ENCODE measurements around the gene BAX. TPM values are rescaled to one million over a fixed set of nuclear protein-coding genes. Genes with fewer than 3 reads are reported as not detected.

BAX gene
- total and polyA plus RNA-seq, 9 of the 15 experiments (the other 6 are each of a cell fraction or from before 2014, with no cell fraction given) = 3.2 to 95.4 (median 44.5) TPM

DNA sequence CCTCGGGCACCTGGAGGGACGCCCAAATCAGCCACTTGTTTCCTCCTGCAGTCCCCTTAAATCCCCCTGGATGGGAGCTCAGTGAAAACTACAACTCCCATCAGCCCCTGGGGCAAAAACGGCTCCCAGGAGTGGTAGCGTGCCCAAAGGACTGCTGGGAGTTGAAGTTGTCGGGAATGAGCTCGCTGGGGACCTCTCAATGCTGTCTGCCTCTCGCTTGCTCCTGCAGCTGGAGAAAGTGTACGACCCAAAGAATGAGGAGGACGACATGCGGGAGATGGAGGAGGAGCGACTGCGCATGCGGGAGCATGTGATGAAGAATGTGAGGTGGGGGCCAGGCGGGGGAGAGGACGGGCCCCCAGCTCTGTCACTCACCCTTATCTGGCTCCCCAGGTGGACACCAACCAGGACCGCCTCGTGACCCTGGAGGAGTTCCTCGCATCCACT is 35.9 kb upstream of the BAX start (continued):
- TF ChIP-seq, protein P1, sequence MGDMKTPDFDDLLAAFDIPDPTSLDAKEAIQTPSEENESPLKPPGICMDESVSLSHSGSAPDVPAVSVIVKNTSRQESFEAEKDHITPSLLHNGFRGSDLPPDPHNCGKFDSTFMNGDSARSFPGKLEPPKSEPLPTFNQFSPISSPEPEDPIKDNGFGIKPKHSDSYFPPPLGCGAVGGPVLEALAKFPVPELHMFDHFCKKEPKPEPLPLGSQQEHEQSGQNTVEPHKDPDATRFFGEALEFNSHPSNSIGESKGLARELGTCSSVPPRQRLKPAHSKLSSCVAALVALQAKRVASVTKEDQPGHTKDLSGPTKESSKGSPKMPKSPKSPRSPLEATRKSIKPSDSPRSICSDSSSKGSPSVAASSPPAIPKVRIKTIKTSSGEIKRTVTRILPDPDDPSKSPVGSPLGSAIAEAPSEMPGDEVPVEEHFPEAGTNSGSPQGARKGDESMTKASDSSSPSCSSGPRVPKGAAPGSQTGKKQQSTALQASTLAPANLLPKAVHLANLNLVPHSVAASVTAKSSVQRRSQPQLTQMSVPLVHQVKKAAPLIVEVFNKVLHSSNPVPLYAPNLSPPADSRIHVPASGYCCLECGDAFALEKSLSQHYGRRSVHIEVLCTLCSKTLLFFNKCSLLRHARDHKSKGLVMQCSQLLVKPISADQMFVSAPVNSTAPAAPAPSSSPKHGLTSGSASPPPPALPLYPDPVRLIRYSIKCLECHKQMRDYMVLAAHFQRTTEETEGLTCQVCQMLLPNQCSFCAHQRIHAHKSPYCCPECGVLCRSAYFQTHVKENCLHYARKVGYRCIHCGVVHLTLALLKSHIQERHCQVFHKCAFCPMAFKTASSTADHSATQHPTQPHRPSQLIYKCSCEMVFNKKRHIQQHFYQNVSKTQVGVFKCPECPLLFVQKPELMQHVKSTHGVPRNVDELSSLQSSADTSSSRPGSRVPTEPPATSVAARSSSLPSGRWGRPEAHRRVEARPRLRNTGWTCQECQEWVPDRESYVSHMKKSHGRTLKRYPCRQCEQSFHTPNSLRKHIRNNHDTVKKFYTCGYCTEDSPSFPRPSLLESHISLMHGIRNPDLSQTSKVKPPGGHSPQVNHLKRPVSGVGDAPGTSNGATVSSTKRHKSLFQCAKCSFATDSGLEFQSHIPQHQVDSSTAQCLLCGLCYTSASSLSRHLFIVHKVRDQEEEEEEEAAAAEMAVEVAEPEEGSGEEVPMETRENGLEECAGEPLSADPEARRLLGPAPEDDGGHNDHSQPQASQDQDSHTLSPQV (IDR thresholded peaks at IDR 0.05) = peak; percentile 83
- TF ChIP-seq, protein P2, sequence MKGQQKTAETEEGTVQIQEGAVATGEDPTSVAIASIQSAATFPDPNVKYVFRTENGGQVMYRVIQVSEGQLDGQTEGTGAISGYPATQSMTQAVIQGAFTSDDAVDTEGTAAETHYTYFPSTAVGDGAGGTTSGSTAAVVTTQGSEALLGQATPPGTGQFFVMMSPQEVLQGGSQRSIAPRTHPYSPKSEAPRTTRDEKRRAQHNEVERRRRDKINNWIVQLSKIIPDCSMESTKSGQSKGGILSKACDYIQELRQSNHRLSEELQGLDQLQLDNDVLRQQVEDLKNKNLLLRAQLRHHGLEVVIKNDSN (CRISPR knock-in tag; IDR thresholded peaks at IDR 0.05) = peak; percentile 53; the same call in 1 of the 2 replicates
- no peak for TF ChIP-seq BCOR (IDR thresholded peaks at IDR 0.05)
- no peak for TF ChIP-seq NR2C2 (CRISPR knock-in tag; IDR thresholded peaks at IDR 0.05)
- peak; percentile 34; the same call in 1 of the 2 replicates for TF ChIP-seq NR2C2 (tag; IDR thresholded peaks at IDR 0.05)
- no peak for TF ChIP-seq NCOA6 (IDR thresholded peaks at IDR 0.05)
- no peak for TF ChIP-seq ZFP30 (CRISPR knock-in tag; IDR thresholded peaks at IDR 0.05; ENCODE audit: borderline replicate concordance)
- no peak for TF ChIP-seq PHB (CRISPR knock-in tag; IDR thresholded peaks at IDR 0.05)
- TF ChIP-seq RBBP5 (IDR thresholded peaks at IDR 0.05; ENCODE audit: borderline replicate concordance, insufficient read depth, low read length, poor library complexity, severe bottlenecking) = no peak
- TF ChIP-seq ZNF197 (CRISPR knock-in tag; IDR thresholded peaks at IDR 0.05; ENCODE audit: low read depth) = peak; percentile 85; the same call in 1 of the 2 replicates
- TF ChIP-seq CREB1 (IDR thresholded peaks at IDR 0.05) = peak; percentile 36; the same call in 1 of the 2 replicates
- TF ChIP-seq CREB1 (CRISPR knock-in tag; IDR thresholded peaks at IDR 0.05) = no peak
- TF ChIP-seq, protein P3, sequence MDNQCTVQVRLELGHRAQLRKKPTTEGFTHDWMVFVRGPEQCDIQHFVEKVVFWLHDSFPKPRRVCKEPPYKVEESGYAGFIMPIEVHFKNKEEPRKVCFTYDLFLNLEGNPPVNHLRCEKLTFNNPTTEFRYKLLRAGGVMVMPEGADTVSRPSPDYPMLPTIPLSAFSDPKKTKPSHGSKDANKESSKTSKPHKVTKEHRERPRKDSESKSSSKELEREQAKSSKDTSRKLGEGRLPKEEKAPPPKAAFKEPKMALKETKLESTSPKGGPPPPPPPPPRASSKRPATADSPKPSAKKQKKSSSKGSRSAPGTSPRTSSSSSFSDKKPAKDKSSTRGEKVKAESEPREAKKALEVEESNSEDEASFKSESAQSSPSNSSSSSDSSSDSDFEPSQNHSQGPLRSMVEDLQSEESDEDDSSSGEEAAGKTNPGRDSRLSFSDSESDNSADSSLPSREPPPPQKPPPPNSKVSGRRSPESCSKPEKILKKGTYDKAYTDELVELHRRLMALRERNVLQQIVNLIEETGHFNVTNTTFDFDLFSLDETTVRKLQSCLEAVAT (IDR thresholded peaks at IDR 0.05) = no peak
- TF ChIP-seq SIX5 (IDR thresholded peaks at IDR 0.05; ENCODE audit: borderline replicate concordance in 1 of 2, insufficient read depth in 1 of 2, low read depth in 1 of 2, low read length in 2 of 2) = peak; percentile 96
- TF ChIP-seq, protein P4, sequence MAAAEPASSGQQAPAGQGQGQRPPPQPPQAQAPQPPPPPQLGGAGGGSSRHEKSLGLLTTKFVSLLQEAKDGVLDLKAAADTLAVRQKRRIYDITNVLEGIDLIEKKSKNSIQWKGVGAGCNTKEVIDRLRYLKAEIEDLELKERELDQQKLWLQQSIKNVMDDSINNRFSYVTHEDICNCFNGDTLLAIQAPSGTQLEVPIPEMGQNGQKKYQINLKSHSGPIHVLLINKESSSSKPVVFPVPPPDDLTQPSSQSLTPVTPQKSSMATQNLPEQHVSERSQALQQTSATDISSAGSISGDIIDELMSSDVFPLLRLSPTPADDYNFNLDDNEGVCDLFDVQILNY (CRISPR knock-in tag; IDR thresholded peaks at IDR 0.05) = no peak
- TF ChIP-seq LARP7 (IDR thresholded peaks at IDR 0.05) = peak; percentile 51; the same call in 1 of the 2 replicates
- TF ChIP-seq SUPT5H (IDR thresholded peaks at IDR 0.05) = peak; percentile 28; the same call in 1 of the 2 replicates
- TF ChIP-seq CBFA2T2 (conservative IDR thresholded peaks at IDR 0.05) = peak; percentile 38
- TF ChIP-seq SP1 (CRISPR knock-in tag; IDR thresholded peaks at IDR 0.05) = peak; percentile 64
- TF ChIP-seq ZNF140 (CRISPR knock-in tag; IDR thresholded peaks at IDR 0.05) = no peak
- TF ChIP-seq, protein P5, sequence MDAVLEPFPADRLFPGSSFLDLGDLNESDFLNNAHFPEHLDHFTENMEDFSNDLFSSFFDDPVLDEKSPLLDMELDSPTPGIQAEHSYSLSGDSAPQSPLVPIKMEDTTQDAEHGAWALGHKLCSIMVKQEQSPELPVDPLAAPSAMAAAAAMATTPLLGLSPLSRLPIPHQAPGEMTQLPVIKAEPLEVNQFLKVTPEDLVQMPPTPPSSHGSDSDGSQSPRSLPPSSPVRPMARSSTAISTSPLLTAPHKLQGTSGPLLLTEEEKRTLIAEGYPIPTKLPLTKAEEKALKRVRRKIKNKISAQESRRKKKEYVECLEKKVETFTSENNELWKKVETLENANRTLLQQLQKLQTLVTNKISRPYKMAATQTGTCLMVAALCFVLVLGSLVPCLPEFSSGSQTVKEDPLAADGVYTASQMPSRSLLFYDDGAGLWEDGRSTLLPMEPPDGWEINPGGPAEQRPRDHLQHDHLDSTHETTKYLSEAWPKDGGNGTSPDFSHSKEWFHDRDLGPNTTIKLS (IDR thresholded peaks at IDR 0.05; ENCODE audit: borderline replicate concordance, low read depth) = peak; percentile 72; the same call in 1 of the 2 replicates
